A549 (cell line): ENCODE measurements around the gene MCFD2. TPM values are rescaled to one million over a fixed set of nuclear protein-coding genes. Genes with fewer than 3 reads are reported as not detected.

Source experiments
- ATAC-seq, 2 experiments: fragments of 200-7000 bp in 1 of 2; fragments of >200 bp in 1 of 2; cut with Nextera tagmentation in 1 of 2; cut with Tn5 transposase in 1 of 2; 3 replicates each; pipeline versions ENCODE4 v1.8.0 to v1.9.1; 2018 to 2020; ENCODE audit warnings: mild to moderate bottlenecking in 1 of 2, moderate library complexity in 1 of 2
- CTCF ChIA-PET: fragments of 300-600 bp; sonication (Branson Sonifier 250); formaldehyde crosslinking; extraction: SDS; loops from one replicate; lab custom pipeline; 2021; ENCODE audit warnings: antibody characterized with exemption, inconsistent platforms; lab: Yijun Ruan, JAX
- POLR2A ChIA-PET: fragments of 350-600 bp; formaldehyde crosslinking; extraction: SDS; loops from one replicate; lab custom pipeline; 2021; ENCODE audit warnings: antibody characterized with exemption, inconsistent platforms; lab: Yijun Ruan, JAX
- DNase-seq, 2 experiments: peaks; one replicate each; pipeline versions ENCODE4 v3.0.0 to v3.0.0-alpha.2; 2011 to 2016; ENCODE audit warnings: low read depth in 1 of 2, low spot score in 1 of 2
- FAIRE-seq: peaks from 2 replicates; lab custom pipeline; 2011; peaks lifted over from hg19 to GRCh38; lab: Jason Lieb, UNC
- H3K27ac ChIP-seq, 2 experiments: fragments of >200 bp; sonication (Bioruptor Twin); formaldehyde crosslinking; 3 replicates each; pipeline ENCODE4 v1.5.1; 2016 to 2017
- H3K4me1 ChIP-seq: fragments of >200 bp; sonication (Bioruptor Twin); formaldehyde crosslinking; 3 replicates; pipeline ENCODE4 v1.6.1; 2016
- H3K4me2 ChIP-seq: fragments of >200 bp; sonication (Bioruptor Twin); formaldehyde crosslinking; 3 replicates; pipeline ENCODE4 v1.6.1; 2016
- H3K4me3 ChIP-seq: fragments of >200 bp; sonication (Bioruptor Twin); formaldehyde crosslinking; 3 replicates; pipeline ENCODE4 v1.5.1; 2016
- H3K9me3 ChIP-seq: fragments of >200 bp; sonication (Bioruptor Twin); formaldehyde crosslinking; 3 replicates; pipeline ENCODE4 v1.6.1; 2016
- CEBPB ChIP-seq, 2 experiments: fragments of >200 bp in 1 of 2; sonication (Bioruptor Twin) in 1 of 2; formaldehyde crosslinking in 1 of 2; IDR thresholded peaks; 2 replicates each; pipeline ENCODE4 v1.6.1; 2012 to 2016
- FOSB ChIP-seq: fragments of 250-450 bp; sonication (Bioruptor Pico); IDR thresholded peaks from 2 replicates; pipeline ENCODE4 v1.5.0; 2020; ENCODE audit warnings: mild to moderate bottlenecking, moderate library complexity
- MAZ ChIP-seq: fragments of 150-350 bp; IDR thresholded peaks from 2 replicates; pipeline ENCODE4 v1.6.1; 2014; ENCODE audit warnings: antibody characterized with exemption, low read depth, low read length, borderline replicate concordance
- NFE2L2 ChIP-seq: fragments of 150-350 bp; conservative IDR thresholded peaks from 2 replicates; pipeline ENCODE4 v1.6.1; 2014; ENCODE audit warnings: low read length
- NR3C1 ChIP-seq: fragments of >200 bp; sonication (Bioruptor Twin); formaldehyde crosslinking; IDR thresholded peaks from 3 replicates; pipeline ENCODE4 v1.6.1; 2017
- POLR2AphosphoS2 ChIP-seq: conservative IDR thresholded peaks from 2 replicates; pipeline ENCODE4 v1.6.1; 2012; ENCODE audit warnings: low read length, improper control_type of control experiment, inconsistent platforms
- RAD21 ChIP-seq, 2 experiments: fragments of >200 bp in 1 of 2; sonication (Bioruptor Twin) in 1 of 2; formaldehyde crosslinking in 1 of 2; IDR thresholded peaks in 1 of 2; conservative IDR thresholded peaks in 1 of 2; 2 replicates in 1 of 2; 3 replicates in 1 of 2; pipeline ENCODE4 v1.6.1; 2012 to 2018; ENCODE audit warnings: inconsistent platforms in 1 of 2
- SMC3 ChIP-seq: fragments of >200 bp; sonication (Bioruptor Twin); formaldehyde crosslinking; IDR thresholded peaks from 3 replicates; pipeline ENCODE4 v1.6.1; 2018; ENCODE audit warnings: inconsistent platforms
- TFCP2L1 ChIP-seq: fragments of 250-450 bp; sonication (Bioruptor Pico); IDR thresholded peaks from 2 replicates; pipeline ENCODE4 v1.5.0; 2021; ENCODE audit warnings: mild to moderate bottlenecking
- TP53 ChIP-seq: fragments of 250-450 bp; sonication (Bioruptor Pico); IDR thresholded peaks from 2 replicates; pipeline ENCODE4 v1.5.0; 2021; ENCODE audit warnings: mild to moderate bottlenecking, moderate library complexity
- WGBS: methylation state at CpG from one replicate; pipeline ENCODE4 v1.1.6; 2017; ENCODE audit errors: missing lambda C conversion rate; 5-methylcytosine and 5-hydroxymethylcytosine counted together
- polyA plus RNA-seq, 4 experiments: library from polyadenylated mRNA; depleted of rRNA in 3 of 4; stranded (reverse); fragments of >200 nt; fragmentation: RNase III in 1 of 4; extraction: RNeasy Plus Mini Kit Qiagen cat#74134 plus additional on column Dnase treatment in 1 of 4; gene quantifications; 2 replicates in 3 of 4; 3 replicates in 1 of 4; pipeline ENCODE4 v1.2.3, GENCODE V29; 2011 to 2017

MCFD2 gene
- polyA plus RNA-seq, 2 of the 4 experiments (the other 2 are of a cell fraction), result 118 to 210 TPM

- H3K4me2 ChIP-seq, result peak overlapping the region; percentile 52
- 78% methylated on average over 7 of the region's 7 CpGs for WGBS
- FAIRE-seq, result no peak
These were observed 48.5 kb upstream of the MCFD2 start for GRCh38 chr2:46963941-46964673.

GRCh38 chr2:46963210-46963609 lies 47.6 kb upstream of the MCFD2 start:
- Histone ChIP-seq H3K4me1 (peaks cover 64% of the 10 kb centered on the region), H3K4me3 (no peak overlapping the region), H3K9me3 (no peaks in the 10 kb centered on the region), H3K27ac (peak overlapping the region; percentile 93 to 97; a peak in 5 of 6 replicates), H3K4me2 (no peak overlapping the region)
- 87% methylated on average over 4 of the region's 4 CpGs for WGBS
- TF ChIP-seq POLR2AphosphoS2, result no peak
- no peak for DNase-seq
- FAIRE-seq, result no peak
- ATAC-seq, result no peak
- POLR2A ChIA-PET, result no interaction called here
- CTCF ChIA-PET, result interaction anchor here (1.3 to 2.5 kb wide), 6 partner anchors 10 to 360 kb away, joined by 3 to 16 read pairs (median 4); no protein-coding TSS in a partner anchor

More at GRCh38 chr2:46963941-46964673, 48.5 kb upstream of the MCFD2 start:
- no peak for ATAC-seq
- Histone ChIP-seq H3K4me1 (peaks cover 73% of the 10 kb centered on the region), H3K27ac (peak overlapping the region; percentile 93 to 97), H3K4me3 (no peak overlapping the region), H3K9me3 (no peaks in the 10 kb centered on the region)
- TF ChIP-seq FOSB (CRISPR knock-in tag), result no peak
- TF ChIP-seq, all 56 proteins: peak for 0
- DNase-seq, result no peak
- ChIA-PET POLR2A (no interaction called here), CTCF (interaction anchor here (1.0 to 2.5 kb wide), 8 partner anchors 9 to 359 kb away, joined by 3 to 16 read pairs (median 4); no protein-coding TSS in a partner anchor)

GRCh38 chr2:46962751-46963150 lies 47.1 kb upstream of the MCFD2 start:
- DNase-seq, result no peak
- ChIA-PET CTCF (interaction anchor here (1.3 to 2.5 kb wide), 5 partner anchors 10 to 360 kb away, joined by 3 to 16 read pairs (median 4); no protein-coding TSS in a partner anchor), POLR2A (no interaction called here)
- Histone ChIP-seq H3K4me1 (peaks cover 62% of the 10 kb centered on the region), H3K9me3 (no peaks in the 10 kb centered on the region), H3K27ac (peak overlapping the region; percentile 93 to 97; a peak in 5 of 6 replicates), H3K4me2 (no peak overlapping the region), H3K4me3 (no peak overlapping the region)
- no peak for ATAC-seq
- no peak for TF ChIP-seq NFE2L2
- no peak for TF ChIP-seq TFCP2L1
- peak; percentile 12 to 47; a peak in 1 of 4 replicates for TF ChIP-seq CEBPB (IDR thresholded peaks at IDR 0.05)
- no peak for FAIRE-seq
- WGBS, result 94% methylated on average over 2 of the region's 2 CpGs

GRCh38 chr2:46960618-46961017 lies 45.0 kb upstream of the MCFD2 start:
- DNase-seq (no peak), FAIRE-seq (no peak), ATAC-seq (peak in 1 of 2 experiments; percentile 5; a peak in 1 of 6 replicates)
- Histone ChIP-seq H3K4me3 (no peak overlapping the region), H3K4me1 (peaks cover 60% of the 10 kb centered on the region), H3K9me3 (no peaks in the 10 kb centered on the region), H3K4me2 (no peak overlapping the region), H3K27ac (peak overlapping the region; percentile 5 to 85; a peak in 2 of 6 replicates)
- POLR2A ChIA-PET, result interaction anchor here (0.6 kb wide), 1 partner anchor 196 kb away, joined by 3 read pairs; no protein-coding TSS in a partner anchor
- CTCF ChIA-PET, result interaction anchor here (0.8 to 4.3 kb wide), 3 partner anchors 14 to 362 kb away, joined by 3 to 16 read pairs (median 4); no protein-coding TSS in a partner anchor
- WGBS, result 77% methylated on average over 2 of the region's 2 CpGs
- peak; percentile 19 to 34; a peak in 3 of 5 replicates for TF ChIP-seq RAD21 (conservative IDR thresholded peaks at IDR 0.05 in 1 of 2, IDR thresholded peaks at IDR 0.05 in 1 of 2)
- 0 out of 3 replicates have a peak, but pooled peaks have one; percentile 20 for TF ChIP-seq SMC3
- no peak for TF ChIP-seq POLR2AphosphoS2

- Histone ChIP-seq H3K4me1 (peaks cover 60% of the 10 kb centered on the region), H3K4me3 (no peak overlapping the region), H3K4me2 (no peak overlapping the region)
- no peak for ATAC-seq
- CTCF ChIA-PET, result interaction anchor here (0.7 to 4.3 kb wide), 3 partner anchors 14 to 364 kb away, joined by 3 to 16 read pairs (median 3); no protein-coding TSS in a partner anchor
- WGBS, result 90% methylated on average over 17 of the region's 17 CpGs
- no peak for FAIRE-seq
- TF ChIP-seq NR3C1 (no peak), POLR2AphosphoS2 (no peak; the same call in 1 of the 2 replicates), SMC3 (no peak), MAZ (no peak), TP53 (CRISPR knock-in tag) (no peak)
- TF ChIP-seq, all 56 proteins: peak for 0
- POLR2A ChIA-PET, result no interaction called here
- Histone ChIP-seq H3K27ac (peak overlapping the region in 1 of 2 experiments; percentile 85; a peak in 3 of 6 replicates), H3K9me3 (no peaks in the 10 kb centered on the region)
- no peak for DNase-seq
These were observed 42.9 kb upstream of the MCFD2 start for GRCh38 chr2:46958431-46959017.
